GM12872 (cell line): Measurements from ENCODE around the gene RAB25.

Experiments
- TF ChIP-seq, protein P1 (sequence below): IDR thresholded peaks from 3 replicates; pipeline ENCODE4 v1.5.1; 2011; ENCODE audit warnings: low read depth, mild to moderate bottlenecking, low read length, moderate library complexity; ENCODE audit not compliant: insufficient read depth

Gene RAB25

DNA sequence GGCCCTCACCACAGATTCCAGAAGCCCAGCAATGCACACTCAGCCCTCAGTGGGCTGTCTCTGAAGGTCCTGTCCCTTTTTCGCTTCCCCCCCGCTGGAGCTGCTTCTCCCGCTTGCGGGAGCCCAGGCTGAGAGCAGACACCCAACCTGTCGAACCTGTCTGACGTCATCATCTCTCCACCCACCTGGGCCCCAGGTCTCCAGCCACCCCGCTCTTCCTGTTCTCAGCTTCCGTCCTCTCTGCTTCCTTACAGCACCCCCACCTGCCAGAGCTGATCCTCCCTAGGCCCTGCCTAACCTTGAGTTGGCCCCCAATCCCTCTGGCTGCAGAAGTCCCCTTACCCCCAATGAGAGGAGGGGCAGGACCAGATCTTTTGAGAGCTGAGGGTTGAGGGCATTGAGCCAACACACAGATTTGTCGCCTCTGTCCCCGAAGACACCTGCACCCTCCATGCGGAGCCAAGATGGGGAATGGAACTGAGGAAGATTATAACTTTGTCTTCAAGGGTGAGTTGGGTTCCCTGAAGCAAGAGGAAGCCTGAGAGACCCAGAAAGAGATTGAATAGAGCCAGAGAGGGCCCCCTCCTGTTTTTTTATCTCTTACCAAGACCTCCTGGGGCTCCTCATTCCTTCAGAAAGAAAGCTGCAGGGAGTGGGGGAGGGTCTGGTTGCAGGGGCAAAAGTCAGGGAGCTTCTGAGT, at the start of gene RAB25:
RAB25 (plus strand) TSS at position 224 of the 700 bp plus-strand sequence; CDS start at position 465, 241 bp downstream.
- TF ChIP-seq, protein P1, sequence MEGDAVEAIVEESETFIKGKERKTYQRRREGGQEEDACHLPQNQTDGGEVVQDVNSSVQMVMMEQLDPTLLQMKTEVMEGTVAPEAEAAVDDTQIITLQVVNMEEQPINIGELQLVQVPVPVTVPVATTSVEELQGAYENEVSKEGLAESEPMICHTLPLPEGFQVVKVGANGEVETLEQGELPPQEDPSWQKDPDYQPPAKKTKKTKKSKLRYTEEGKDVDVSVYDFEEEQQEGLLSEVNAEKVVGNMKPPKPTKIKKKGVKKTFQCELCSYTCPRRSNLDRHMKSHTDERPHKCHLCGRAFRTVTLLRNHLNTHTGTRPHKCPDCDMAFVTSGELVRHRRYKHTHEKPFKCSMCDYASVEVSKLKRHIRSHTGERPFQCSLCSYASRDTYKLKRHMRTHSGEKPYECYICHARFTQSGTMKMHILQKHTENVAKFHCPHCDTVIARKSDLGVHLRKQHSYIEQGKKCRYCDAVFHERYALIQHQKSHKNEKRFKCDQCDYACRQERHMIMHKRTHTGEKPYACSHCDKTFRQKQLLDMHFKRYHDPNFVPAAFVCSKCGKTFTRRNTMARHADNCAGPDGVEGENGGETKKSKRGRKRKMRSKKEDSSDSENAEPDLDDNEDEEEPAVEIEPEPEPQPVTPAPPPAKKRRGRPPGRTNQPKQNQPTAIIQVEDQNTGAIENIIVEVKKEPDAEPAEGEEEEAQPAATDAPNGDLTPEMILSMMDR = no peak

DNA sequence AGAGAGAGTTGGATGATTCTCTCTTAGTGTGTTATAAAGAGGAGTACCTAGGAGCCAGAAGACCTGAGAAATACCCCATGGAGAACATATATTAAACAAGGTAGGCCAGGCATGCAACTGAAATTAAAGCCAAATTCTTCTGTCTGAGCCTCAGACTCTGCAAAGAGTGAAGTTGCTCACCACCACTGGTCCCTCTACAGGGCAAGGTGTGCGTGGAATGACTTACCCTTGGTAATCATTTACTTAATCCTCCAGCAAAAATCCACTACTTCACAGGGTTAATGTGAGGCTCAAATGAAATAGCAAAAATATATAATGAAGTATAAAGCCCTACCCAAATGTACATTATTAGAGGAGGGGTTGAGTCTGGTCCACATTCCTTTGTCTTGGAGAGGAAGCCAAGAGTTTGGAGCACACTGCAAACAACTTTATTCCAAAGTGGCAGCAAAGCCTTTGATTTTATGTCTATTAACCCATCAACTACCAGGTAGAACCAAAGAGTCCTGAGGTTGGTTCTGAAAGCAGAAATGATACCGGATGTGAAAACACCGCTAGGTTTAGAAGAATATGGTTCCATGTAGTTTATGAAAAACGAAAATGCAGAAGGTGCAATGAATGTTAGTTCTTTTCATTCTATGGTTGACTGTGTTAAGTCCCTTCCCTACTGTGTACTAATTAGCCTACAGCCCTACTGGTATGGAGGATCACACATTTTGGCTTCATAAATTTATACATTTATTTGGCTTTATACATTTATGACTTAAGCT, 48.7 kb upstream of the RAB25 start:
- TF ChIP-seq, protein P1 = peak; percentile 41

DNA sequence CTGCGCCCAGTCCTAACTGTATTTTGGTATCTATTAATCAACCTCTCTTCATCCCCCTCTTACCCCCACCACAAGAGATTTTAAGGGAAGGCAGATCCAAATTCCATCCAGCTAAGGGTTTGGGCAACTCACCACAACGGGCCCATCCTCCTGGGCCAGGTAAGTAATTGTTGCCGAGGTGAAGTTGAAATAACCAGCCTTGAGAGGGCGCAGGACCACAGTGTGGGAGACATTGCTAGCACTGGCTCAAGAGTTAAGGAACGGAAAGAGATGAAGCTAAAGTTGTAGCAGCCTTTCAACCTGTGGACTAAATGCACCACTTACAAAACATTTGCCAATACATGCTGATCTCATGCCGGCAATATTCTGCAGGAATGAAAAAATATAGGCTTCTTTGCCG, 46.1 kb upstream of the RAB25 start:
- TF ChIP-seq, protein P1 = no peak

DNA sequence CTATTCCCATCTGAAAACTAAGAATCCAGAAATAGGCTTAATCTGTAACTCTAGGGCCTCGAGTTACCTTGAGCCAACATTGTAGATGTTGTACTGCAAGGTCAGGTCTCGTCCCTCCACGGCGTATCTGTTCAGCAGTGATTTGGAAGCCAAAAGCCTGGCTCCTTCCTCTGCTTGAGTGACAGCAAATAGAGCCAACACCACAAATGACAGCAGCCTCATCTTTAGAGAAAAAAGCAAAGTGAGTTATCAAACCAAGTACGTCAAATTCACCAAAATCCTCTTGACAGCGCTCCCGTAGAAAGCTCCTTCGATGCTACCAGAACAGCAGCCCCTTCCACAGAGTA, 41.0 kb upstream of the RAB25 start:
- TF ChIP-seq, protein P1 = no peak

DNA sequence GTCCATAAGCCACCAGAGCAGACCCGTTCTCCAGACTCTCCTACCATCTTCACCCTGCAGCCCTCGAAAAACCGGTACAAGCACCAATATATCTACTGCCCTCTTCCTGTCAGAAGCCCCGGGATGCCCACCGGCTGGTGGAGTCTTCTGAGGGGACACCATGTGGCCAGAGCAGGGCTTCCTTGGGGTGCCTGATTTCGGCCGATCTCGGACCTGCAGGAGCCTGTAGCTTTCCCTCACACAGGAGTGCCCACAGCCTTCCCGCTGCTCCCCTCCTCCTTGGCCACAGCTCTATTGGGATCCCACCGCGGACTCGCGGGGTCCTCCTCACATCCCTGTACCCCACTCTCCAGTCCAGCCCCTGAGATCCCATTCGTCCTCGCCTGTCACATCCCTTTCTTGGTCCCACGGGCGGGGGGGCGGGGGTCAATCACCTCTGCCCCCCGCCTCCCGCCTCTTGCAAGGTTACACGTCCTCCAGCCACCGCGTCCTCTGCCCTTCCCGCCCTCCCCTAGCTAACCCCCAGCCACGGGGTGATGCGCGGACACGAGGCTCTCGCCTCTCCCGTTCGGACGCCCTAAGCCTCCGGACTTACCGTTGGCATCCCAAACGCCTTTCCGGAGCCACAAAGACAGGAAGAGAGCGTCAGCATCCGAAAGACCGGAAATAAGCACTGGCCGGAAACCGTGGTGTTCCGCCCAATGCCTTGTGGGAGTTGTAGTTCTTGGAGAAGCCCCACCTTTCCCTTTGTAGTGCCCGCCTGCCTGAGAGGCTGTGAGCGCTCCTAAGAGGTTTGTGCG, 40.5 kb upstream of the RAB25 start, which contains the start of gene SSR2:
SSR2 (minus strand) TSS at position 659 of the 800 bp plus-strand sequence. CDS start 784 bp downstream, outside the sequence.
- TF ChIP-seq, protein P1 = no peak

DNA sequence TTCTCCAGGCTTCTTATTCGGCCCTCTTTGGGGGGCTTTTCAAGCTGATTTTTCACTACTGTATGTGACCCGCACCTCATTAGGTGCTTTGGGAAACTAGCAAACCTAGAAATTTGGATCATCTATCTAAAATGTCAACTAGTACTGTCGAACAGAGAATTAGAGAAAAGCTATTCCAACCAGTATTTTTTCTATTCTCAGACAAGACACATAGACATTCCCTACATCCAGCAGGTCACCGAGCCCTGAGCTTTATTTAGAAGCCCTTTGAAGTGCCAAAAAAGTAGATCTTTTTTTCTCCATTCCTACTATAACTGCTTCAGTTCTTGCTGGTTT, 39.9 kb upstream of the RAB25 start:
- TF ChIP-seq, protein P1 = no peak

DNA sequence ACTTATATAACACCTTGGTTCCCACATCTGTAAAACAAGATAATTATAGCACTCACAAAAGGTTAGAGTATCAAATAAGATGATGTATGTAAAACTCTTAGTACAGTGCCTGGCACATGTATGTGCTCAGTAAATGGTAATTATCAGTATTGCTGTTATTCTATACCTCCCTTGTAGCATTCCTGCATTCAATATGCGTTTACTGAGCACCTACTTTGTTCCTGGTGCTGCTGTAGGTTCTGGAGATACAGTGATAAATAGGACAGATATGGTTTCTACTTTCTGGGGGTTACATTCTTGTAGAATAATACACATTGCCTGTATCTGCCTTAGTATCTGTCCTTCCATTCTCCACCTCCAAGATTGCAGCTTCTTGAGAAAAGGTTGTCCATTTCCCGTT, 39.0 kb upstream of the RAB25 start:
- TF ChIP-seq, protein P1 = no peak
